Right atrium auricular region (tissue), 2 donors: ENCODE data around the gene GRIA4. TPM values are rescaled to one million over a fixed set of nuclear protein-coding genes. Genes with fewer than 3 reads are reported as not detected.

Source experiments
- DNase-seq: peaks from one replicate; pipeline ENCODE4 v3.0.0-alpha.2; 2019; ENCODE audit warnings: low spot score
- H3K27ac ChIP-seq, 2 donors: fragments of 200-600 bp; sonication (generic); 1 replicate in 1 of 2; 2 replicates in 1 of 2; pipeline ENCODE4 v1.5.1; 2016 to 2019
- H3K27me3 ChIP-seq, 2 donors: fragments of 200-600 bp; sonication (generic); one replicate each; pipeline versions ENCODE4 v1.5.1 to v1.6.0; 2017 to 2019
- H3K36me3 ChIP-seq: fragments of 200-600 bp; sonication (generic); one replicate; pipeline ENCODE4 v1.5.1; 2016
- H3K4me1 ChIP-seq, 2 donors: fragments of 200-600 bp; sonication (generic); one replicate each; pipeline versions ENCODE4 v1.5.1 to v1.6.0; 2017 to 2019
- H3K4me3 ChIP-seq, 2 donors: fragments of 200-600 bp; sonication (generic); 1 replicate in 1 of 2; 2 replicates in 1 of 2; pipeline ENCODE4 v1.5.1; 2017 to 2019; ENCODE audit warnings: mild to moderate bottlenecking in 1 of 2, moderate library complexity in 1 of 2
- H3K9me3 ChIP-seq, 2 donors: fragments of 200-600 bp; sonication (generic); one replicate each; pipeline ENCODE4 v1.5.1; 2019
- CTCF ChIP-seq, 2 donors: fragments of 200-600 bp; sonication (generic); IDR thresholded peaks; one replicate each; pipeline ENCODE4 v1.5.1; 2019; ENCODE audit warnings: antibody characterized with exemption in 2 of 2
- total RNA-seq, 2 donors: library from RNA; depleted of rRNA; stranded (reverse); fragments of >200 nt; gene quantifications; one replicate each; pipeline ENCODE4 v1.1.0, GENCODE V29; 2016

GRIA4 gene
- total RNA-seq, 2 donors from 2014 or later, result not detected

- no peaks in the 10 kb centered on the region for H3K27me3 ChIP-seq
- H3K4me1 ChIP-seq, result no peaks in the 10 kb centered on the region
- no peak overlapping the region for H3K4me3 ChIP-seq
- H3K27ac ChIP-seq, result no peak overlapping the region
- no peaks in the 10 kb centered on the region for H3K9me3 ChIP-seq
- DNase-seq, result no peak
- no peaks in the 10 kb centered on the region for H3K36me3 ChIP-seq
- no peak for TF ChIP-seq CTCF (IDR thresholded peaks at IDR 0.05)
These were observed 213.7 kb downstream of the GRIA4 start for GRCh38 chr11:105823495-105824033.

GRCh38 chr11:105824457-105825013 lies 214.7 kb downstream of the GRIA4 start:
- DNase-seq, result no peak
- H3K4me1 ChIP-seq, result no peaks in the 10 kb centered on the region
- H3K36me3 ChIP-seq, result no peaks in the 10 kb centered on the region
- H3K27me3 ChIP-seq, result no peaks in the 10 kb centered on the region
- H3K4me3 ChIP-seq, result no peak overlapping the region
- H3K27ac ChIP-seq, result no peak overlapping the region
- H3K9me3 ChIP-seq, result no peaks in the 10 kb centered on the region
- TF ChIP-seq CTCF (IDR thresholded peaks at IDR 0.05), result no peak

GRCh38 chr11:105825141-105825540 lies 215.3 kb downstream of the GRIA4 start:
- Histone ChIP-seq H3K36me3 (no peaks in the 10 kb centered on the region), H3K27me3 (no peaks in the 10 kb centered on the region), H3K27ac (no peak overlapping the region), H3K4me1 (no peaks in the 10 kb centered on the region), H3K9me3 (no peaks in the 10 kb centered on the region), H3K4me3 (no peak overlapping the region)
- DNase-seq, result no peak
- no peak for TF ChIP-seq CTCF (IDR thresholded peaks at IDR 0.05)

GRCh38 chr11:105827906-105828305 lies 218.0 kb downstream of the GRIA4 start:
- no peaks in the 10 kb centered on the region for H3K9me3 ChIP-seq
- DNase-seq, result no peak
- H3K27me3 ChIP-seq, result no peaks in the 10 kb centered on the region
- no peak overlapping the region for H3K4me3 ChIP-seq
- no peak overlapping the region for H3K27ac ChIP-seq
- no peaks in the 10 kb centered on the region for H3K36me3 ChIP-seq
- TF ChIP-seq CTCF (IDR thresholded peaks at IDR 0.05), result no peak
- no peaks in the 10 kb centered on the region for H3K4me1 ChIP-seq

- Histone ChIP-seq H3K27ac (no peak overlapping the region), H3K4me3 (no peak overlapping the region), H3K4me1 (no peaks in the 10 kb centered on the region), H3K36me3 (no peaks in the 10 kb centered on the region), H3K9me3 (no peaks in the 10 kb centered on the region), H3K27me3 (no peaks in the 10 kb centered on the region)
- TF ChIP-seq CTCF (IDR thresholded peaks at IDR 0.05), result no peak
- DNase-seq, result no peak
These were observed 219.2 kb downstream of the GRIA4 start for GRCh38 chr11:105829084-105829483.

GRCh38 chr11:105834461-105834860 lies 224.6 kb downstream of the GRIA4 start:
- TF ChIP-seq CTCF (IDR thresholded peaks at IDR 0.05), result no peak
- DNase-seq, result no peak
- no peak overlapping the region for H3K27ac ChIP-seq
- no peaks in the 10 kb centered on the region for H3K27me3 ChIP-seq
- no peaks in the 10 kb centered on the region for H3K36me3 ChIP-seq
- no peaks in the 10 kb centered on the region for H3K9me3 ChIP-seq
- H3K4me1 ChIP-seq, result no peaks in the 10 kb centered on the region
- no peak overlapping the region for H3K4me3 ChIP-seq
